NCI-H1092 treated with DMSO at 0.1 percent for 48 hours (cell line): ENCODE results near the gene UTP14C.
A peak's percentile ranks its signal among the peaks of the same experiment; 100 is the strongest.
"Not testable (repeated sequence)": the region's sequence is repeated elsewhere in the genome, so short reads cannot be mapped to it uniquely, and the experiment has no call there.

Source experiments
- DNase-seq: peaks from one replicate; lab custom pipeline; 2025; lab: John Stamatoyannopoulos, UW

UTP14C gene

GRCh38 chr13:52002361-52002760 is 22.1 kb upstream of the UTP14C start:
- DNase-seq, result no peak

- DNase-seq, result no peak
Measured at GRCh38 chr13:52003541-52003940, 20.9 kb upstream of the UTP14C start.

DNA sequence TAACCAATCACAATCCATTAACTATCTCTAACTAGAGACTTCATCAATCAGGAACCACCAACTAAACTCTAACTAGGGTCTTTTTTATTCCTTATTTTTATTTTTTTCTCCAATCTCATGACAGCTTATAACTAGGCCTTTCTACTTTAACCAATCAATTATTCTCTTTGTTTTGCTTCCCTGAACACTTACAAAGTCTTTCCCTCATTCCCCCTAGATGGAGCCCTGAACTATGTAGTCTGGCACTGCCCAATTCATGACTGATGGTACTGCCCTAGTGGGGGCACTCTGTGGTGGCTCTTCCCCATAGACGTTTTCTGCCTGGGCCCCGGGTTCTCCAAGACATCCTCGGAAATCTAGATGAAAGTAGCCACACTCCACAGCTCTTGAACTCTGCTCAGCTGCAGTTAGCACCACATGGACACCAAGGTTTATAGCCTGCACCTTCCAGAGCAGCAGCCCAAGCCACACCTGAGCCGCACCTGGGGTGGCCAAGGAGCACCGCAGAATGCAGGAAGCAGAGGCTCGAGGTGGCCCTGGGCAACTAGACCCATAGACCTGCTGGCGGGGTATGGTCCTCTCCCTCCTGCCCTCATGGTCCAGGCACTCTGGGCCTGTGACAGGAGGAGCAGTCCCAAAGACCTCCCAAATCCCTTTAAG is 19.9 kb upstream of the UTP14C start:
- no peak for DNase-seq

DNA sequence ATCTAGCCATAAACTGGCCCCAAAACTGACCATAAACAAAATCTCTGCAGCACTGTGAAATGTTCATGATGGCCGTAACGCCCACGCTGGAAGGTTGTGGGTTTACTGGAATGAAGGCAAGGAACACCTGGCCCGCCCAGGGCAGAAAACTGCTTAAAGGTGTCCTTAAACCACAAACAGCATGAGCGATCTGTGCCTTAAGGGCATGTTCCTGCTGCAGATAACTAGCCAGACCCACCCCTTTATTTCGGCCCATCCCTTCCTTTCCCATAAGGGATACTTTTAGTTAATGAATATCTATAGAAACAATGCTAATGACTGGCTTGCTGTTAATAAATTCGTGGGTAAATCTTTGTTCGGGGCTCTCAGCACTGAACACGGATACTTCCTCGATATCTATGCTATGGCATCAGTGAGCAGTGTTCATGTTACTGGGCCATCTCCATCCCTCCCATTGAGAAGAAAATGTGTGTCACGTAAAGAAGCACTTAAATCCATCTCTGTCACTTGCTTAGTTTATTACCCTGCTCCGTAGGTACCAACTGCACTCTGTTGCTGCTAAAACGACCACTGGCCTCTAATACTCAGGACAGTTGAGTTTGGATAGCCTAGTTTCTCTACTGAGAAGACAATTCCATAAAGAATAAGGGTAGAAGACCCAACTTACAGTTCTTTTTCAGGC is 18.5 kb upstream of the UTP14C start:
- no peak for DNase-seq

- no peak for DNase-seq
Measured at GRCh38 chr13:52006523-52007245, 17.8 kb upstream of the UTP14C start.

DNA sequence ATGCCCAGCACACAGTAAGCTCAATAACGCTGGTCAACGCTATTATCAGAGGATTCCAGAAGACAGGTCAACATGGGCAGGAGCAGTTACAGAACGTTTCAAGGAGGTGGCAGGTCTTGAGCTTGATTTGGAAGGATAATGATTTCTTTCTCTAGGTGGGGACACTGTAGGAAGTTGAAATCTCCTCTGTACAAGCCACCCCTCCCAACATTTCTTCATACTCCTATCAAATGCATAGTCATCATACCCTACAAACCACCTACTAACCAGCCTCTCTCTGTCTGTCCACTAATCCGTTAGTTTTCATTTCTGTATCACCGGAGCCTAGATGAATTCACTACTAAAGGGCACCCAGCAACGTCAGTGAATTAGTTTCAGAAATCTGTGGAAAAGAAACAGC is 14.5 kb upstream of the UTP14C start:
- no peak for DNase-seq

GRCh38 chr13:52010890-52011631 is 13.4 kb upstream of the UTP14C start, which contains the start of gene ATP7B:
ATP7B (minus strand) TSS chr13:52011450; CDS start chr13:52011337, 113 bp downstream.
- no peak for DNase-seq

- DNase-seq, result peak; percentile 95
Measured at GRCh38 chr13:52011632-52012511, 12.6 kb upstream of the UTP14C start, which contains the start of gene ALG11. ALG11 (plus strand) TSS chr13:52012398; CDS start chr13:52012419, 21 bp downstream.

GRCh38 chr13:52012512-52012836 is 12.0 kb upstream of the UTP14C start:
- no peak for DNase-seq

GRCh38 chr13:52016296-52016695 is 8.2 kb upstream of the UTP14C start:
- no peak for DNase-seq

DNA sequence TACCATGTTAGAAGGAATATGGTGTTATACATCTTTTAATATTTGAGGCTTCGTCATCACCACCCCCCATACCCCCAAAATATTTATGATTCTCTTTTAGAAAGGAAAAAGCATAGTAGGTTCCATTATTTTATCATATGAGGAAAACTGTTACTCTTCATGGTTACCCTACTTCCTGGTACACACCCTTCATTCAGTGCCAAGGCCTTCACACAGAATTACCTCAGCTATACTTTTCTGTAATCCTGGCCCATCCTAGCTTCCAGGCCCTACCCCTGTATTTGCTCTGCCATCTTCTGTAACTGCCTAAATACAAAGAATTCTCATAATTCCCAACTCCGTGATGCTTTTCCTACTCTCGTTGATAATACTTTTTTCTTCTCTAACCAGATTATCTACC is 4.3 kb upstream of the UTP14C start:
- no peak for DNase-seq

DNA sequence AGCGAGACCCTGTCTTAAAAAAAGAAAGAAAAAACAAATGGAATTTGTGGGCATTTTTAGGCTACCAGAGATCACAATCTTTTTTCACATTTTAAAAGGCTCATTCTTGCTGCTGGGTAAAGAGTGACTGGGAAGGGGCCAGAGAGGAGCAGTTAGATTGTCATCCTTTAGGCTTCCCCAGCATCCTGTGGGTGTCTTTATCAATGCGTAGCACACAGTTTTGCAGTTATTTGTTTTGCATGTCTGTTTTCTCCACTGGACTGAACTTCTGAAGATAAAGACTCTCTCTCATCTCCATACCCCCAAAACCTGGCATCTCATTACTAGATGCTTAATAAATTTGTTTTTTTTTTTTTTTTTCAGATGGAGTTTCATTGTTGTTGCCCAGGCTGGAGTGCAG is 2.1 kb upstream of the UTP14C start:
- no peak for DNase-seq

- no peak for DNase-seq
Measured at GRCh38 chr13:52025475-52026245, 1.2 kb downstream of the UTP14C start.

- no peak for DNase-seq
Measured at GRCh38 chr13:52026246-52026626, 1.7 kb downstream of the UTP14C start.

DNA sequence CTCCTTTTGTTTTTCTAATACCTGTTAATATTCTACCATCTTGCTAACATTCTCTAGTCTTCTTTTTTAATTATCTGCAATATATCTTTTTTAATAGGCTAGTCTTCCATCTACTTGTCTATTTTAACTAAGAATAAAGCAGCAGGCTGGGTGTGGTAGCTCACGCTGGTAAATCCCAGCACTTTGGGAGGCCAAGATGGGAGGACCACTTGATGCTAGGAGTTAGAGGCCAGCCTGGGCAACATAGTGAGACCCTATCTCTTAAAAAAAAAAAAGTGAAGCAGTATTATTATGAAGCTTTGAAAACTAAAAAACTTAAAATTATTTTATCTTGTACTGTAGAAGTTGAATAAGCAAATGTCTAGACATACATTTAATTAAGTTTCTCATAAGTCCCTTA is 3.3 kb downstream of the UTP14C start:
- no peak for DNase-seq

- no peak for DNase-seq
Measured at GRCh38 chr13:52029569-52029968, 5.1 kb downstream of the UTP14C start.

GRCh38 chr13:52030401-52030800 is 5.9 kb downstream of the UTP14C start:
- not testable (repeated sequence) for DNase-seq

- DNase-seq, result no peak
Measured at GRCh38 chr13:52033039-52033438, 8.5 kb downstream of the UTP14C start.

GRCh38 chr13:52034616-52035226 is 10.2 kb downstream of the UTP14C start:
- no peak for DNase-seq

- DNase-seq, result no peak
Measured at GRCh38 chr13:52036037-52036436, 11.5 kb downstream of the UTP14C start.
